NCI-H2196 treated with DMSO at 0.1 percent for 48 hours (cell line): ENCODE measurements around the gene RPP30.
A peak's percentile ranks its signal among the peaks of the same experiment; 100 is the strongest.

ENCODE experiments used
- DNase-seq: peaks from one replicate; lab custom pipeline; 2025; ENCODE audit not compliant: unreplicated experiment; lab: John Stamatoyannopoulos, UW

Gene RPP30

DNA sequence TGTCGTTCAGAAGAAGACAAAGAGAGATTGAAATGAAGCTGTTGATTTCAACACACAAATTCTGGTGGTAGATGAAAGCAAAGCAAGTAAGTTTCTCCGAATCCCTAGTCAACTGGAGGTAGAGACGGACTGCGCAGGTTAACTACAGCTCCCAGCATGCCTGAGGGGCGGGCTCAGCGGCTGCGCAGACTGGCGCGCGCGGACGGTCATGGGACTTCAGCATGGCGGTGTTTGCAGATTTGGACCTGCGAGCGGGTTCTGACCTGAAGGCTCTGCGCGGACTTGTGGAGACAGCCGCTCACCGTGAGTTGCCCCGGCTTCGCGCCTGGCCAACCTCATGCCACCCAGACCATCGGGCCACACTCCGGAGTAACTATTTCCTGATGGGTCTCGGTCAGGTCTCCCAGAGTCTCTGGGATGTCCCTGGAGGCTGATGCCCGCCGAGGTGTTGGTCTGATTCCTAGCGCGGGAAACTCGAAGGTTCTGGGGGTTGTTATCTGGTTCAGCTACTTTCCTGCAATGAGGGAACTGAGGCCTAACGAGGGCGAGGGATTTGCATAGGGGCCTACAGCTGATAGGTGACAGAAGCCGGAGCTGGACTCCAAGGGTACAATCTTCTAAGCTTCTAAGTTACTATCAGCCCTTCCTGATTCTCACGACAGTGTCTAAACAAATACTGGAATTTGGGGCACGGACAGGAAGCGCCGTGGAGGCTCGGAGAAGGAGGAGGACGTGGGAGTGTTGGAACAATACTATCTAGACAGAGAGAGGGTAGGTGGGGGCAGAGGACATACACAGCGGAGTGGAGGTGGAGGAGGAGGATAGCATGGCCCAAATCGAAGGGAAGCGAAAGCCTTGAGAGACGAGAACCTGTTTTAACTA lies at the start of gene RPP30:
TSS of gene RPP30 (plus strand) at position 209 of the 882 bp plus-strand sequence. CDS start at position 222, 13 bp downstream.
- DNase-seq = peak; percentile 14

DNA sequence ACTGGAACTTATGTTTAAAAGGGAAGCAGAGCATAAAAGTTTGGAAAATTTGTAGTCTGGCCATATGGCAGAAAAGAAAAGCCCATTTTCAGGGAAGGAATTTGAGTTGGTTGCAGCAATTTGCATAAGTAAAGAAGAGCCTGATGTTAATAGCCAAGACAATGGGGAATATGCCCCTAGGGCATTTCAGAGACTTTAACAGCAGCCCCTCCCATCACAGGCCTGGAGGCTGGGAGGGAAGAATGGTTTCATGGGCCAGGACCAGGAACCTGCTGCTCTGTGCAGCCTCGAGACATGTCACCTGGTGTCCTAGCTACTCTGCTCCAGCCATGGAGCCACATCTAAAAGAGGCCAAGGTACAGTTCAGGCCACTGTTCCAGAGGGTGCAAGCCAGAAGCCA lies 49.3 kb upstream of the RPP30 start:
- no peak for DNase-seq

DNA sequence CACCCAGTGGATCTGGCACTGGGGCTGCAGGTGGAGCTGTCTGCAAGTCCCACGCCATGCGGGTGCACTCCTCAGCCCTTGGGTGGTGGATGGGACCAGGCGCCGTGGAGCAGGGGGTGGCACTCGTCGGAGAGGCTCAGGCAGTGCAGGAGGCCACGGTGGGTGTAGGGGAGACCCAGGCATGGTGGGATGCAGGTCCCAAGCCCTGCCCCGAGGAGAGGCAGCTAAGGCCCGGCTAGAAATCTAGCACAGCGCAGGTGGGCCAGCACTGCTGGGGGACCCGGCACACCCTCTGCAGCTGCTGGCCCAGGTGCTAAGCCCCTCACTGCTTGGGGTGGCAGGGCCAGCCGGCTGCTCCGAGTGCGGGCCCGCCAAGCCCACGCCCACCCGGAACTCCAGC lies 39.7 kb upstream of the RPP30 start:
- DNase-seq = no peak

DNA sequence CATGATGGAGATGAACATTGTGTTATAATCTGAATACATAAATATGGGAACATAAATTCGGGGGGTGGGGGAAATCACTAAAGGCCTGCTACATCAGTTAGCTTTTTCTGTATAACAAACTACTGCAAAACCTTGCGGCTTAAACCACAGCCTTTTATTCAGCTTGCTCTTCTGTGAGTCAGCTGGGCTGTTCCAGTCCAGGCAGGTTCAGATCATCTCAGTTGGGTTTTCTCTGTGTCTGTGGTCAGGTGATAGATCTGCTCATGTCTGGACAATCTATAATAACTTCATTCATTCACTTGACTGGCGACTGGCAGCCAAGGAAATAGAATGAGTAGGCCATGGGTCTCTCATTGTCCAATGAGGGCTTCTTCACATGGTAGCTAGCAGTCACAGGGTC lies 37.4 kb upstream of the RPP30 start:
- no peak for DNase-seq

DNA sequence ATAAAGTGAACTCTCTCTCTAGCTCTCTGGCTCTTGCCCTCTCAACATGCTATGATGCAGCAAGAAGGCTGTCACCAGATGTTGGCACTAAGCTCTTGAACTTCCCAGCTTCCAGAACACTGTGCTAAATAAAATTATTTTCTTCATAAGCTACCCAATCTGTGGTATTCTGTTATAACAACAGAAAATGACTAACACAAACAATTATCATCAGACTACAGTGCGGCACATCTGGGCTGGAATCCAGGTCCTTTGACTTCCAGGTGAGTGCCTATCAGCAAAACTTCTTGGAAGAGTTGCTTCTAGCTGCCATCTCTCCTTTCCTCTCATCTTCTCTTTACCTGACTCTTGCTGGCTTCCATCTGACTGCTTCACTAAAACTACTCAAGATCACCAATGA lies 34.3 kb upstream of the RPP30 start:
- DNase-seq = no peak

DNA sequence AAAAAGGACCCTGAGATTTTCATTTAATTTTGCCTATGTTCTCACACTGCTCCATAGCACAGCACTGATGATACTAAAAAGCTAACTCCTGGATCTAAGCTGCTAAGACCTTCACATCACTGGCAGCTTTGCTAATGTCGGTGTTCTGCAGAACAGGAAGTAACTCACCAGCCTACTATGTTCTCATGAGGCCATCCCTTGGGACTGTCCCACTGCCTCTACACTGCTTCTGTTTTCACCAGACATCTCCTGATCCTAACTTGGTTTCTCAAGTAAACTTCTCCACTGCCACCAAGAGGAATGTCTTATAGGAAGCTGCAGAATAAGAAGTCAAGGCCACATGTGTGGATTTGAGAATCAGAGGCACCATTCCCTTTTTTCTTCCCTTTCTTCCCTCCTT lies 29.0 kb upstream of the RPP30 start:
- DNase-seq = no peak

DNA sequence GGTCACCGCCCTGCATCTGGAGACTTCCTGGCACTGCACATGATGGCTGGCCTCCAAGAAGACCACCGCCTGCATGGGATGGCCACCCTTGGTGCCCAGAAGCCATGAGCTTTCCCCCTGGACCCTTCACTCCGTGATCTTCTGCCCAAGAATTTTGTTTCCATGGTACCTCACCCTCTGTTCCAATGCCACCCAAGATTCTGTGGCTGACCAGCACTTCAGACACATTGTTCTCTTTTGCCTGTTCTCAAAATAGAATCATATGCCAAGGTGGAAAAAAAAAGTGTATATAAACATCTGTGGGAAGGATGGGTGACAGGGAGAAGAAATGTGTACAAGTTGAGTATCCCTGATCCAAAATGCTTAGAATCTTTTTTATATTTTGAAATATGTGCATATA lies 26.0 kb upstream of the RPP30 start:
- DNase-seq = no peak

DNA sequence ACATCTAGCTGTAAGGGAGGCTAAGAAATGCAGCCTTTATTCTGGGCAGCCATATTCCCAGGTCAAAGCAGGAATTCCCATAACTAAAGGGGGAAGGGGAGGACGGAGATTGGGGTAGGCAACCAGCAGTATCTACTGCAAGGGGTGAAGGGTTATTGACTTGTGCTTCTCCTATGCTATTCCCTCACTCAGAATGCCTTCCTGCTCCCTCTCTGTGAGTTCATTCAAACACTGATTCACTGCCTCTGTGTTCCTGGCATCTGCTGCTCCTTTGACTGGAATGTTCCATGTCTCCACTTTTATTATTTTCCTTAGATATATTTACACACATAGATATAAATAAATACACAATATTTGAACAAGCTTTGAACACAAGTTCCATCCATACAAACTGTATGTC lies 25.0 kb upstream of the RPP30 start:
- DNase-seq = no peak

DNA sequence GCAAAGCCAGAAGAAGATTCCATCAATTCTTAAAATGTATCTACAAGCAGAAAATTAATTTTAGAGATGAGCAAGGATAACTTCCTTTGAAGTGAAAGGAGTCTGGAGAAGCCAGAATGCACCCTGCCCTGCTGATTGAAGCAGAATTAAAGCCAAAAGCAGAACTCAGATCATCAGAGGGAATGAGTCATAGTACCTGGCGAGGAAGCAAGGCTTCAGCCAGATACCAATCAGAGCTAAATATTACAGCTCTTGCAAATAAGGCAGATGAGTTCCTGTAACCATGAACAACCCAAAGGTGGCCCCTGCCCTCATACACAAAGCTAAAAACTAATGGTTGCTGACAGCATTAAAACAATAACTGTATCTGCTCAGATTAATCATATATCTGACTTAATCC lies 24.3 kb upstream of the RPP30 start:
- DNase-seq = no peak

DNA sequence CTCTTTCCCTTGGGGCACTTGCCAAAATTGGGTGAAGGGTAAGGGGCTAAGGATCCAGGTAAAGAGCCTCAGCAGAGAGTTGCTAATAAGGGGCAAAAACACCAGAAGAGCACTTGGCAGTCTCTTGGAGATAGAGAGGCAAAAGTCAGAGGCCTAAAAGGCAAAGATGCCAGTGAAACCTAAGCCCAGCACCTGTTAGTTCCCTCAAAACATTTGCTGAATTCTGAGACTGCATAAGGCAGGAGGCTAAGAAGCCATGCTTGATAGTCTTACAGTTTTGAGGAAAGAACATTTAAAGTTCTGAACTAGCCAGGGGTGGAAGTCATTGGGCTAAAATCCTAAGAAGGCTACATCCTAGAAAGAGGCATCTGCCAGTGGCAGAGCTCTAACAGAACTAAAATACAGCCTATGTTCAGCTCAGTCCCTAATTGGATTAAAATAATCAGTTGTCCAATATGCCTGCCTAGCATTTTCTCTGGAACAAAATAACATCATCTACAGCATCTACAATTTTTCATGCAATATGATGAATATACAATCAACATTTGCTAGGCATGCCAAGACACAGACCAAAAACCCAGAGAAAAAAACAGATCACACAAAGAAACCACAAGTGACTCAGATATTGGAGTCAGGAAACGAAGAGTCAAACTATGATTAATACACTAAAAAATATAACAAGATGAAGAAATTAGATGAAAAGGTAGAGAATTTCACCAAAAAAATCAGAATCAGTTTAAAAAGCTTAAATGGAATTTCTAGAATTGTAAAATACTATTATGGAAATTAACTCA lies 21.6 kb upstream of the RPP30 start:
- no peak for DNase-seq

DNA sequence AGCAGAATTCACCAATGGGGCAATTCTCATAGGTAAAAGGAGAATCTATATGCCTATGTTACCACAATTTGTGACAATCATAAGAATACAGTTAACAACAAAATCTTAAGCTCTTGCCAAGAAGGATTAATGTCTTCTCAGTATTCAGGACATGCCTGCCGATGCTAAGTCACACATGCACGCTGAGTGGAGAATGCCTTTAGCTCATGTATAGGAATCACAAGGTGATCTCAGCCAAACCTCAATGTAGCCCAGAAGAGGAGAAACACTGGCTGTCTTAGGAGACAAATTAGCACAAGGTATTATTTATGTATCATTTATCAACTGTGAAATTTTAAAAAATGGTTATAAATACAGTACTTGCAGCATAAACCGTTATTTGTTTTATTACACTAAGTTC lies 16.6 kb upstream of the RPP30 start:
- no peak for DNase-seq

DNA sequence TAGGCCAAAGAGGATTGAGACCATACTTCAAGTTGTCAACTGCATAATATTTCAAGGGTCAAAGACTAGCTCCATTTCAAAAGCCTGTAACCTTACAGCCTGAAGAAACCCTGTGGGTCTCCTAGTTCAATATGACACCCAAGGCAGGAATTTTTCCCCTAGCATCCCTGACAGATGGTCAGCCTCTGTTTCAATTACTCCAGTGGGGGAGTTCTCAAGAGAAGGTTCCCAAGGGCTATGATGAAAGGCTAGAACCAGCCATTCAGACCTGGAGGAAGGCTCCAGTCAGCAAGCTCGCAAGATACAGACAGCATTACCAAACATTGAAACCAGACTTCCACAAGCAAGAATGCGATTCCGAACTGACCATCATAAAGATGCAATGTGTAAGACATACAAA lies 15.5 kb upstream of the RPP30 start:
- no peak for DNase-seq

DNA sequence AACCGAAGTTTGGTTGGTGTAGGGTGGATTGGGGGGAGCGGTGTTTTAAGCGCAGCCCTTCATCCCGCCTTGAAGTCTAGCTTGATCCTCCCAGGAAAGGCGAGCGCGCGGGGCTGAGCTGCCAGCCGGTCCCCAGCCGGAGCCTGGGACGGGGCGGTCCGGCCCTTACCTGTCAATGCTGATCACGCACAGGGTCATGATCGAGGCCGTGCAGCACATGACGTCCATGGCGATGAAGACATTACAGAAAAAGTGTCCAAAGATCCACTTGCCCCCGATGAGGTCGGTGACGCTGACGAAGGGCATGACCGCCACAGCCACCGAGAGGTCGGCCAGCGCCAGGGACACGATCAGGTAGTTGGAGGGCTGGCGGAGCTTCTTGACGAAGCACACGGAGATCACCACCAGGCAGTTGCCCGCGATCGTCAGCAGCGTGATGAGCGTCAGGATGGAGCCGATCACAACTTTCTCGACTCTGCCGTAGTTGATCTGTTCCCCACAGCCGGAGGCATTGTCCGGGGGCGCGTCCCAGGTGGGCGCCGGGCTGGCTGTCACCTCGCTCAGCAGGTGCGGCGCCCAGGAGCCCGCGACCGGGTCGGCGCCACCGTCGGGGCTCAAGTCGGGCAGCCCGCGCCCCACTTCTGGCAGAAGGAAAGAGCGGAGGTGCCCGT lies 14.7 kb upstream of the RPP30 start:
- DNase-seq = no peak

DNA sequence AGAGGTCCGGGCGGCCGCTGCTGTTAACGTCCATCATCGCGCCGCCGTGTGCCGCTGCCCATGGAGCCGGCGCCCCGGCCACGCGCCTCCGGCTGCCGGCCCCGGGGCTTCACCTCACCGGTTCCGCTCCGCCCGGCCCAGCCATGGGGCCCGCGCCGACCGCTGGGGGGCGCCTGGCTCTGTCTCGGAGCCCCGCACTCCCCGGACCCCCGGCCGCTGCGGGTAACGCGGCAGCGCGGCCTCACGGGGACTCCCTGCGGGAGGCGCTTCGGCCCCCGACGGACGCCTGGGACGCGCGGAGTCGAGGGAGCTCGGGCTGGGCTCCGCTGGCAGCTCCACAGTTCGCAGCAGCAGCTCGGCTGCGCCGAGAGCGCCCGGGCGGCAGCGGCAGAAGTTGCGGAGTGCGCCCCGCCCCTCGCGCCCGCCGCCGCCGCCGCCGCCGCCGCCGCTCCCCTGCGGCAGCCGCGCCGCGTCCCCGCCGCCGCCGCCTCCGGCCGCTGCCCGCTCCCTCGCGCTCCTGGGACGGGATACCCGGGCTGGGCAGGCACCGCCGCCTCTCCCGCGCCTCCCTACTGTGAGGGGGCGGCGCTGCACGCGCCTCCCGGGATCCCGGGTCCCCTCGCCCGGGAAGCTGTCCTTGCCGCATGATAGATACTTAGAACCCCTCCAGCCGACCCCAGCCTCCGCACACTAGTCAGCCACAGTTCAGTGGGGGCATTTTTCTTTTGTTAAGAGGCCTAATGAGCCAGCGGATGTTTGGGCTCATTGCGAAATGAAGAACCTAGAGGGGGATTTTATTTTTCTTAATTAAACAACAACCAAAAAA lies 13.9 kb upstream of the RPP30 start, which contains the start of gene HTR7:
TSS of gene HTR7 (minus strand) at position 405 of the 826 bp plus-strand sequence. CDS start at position 37, 368 bp downstream.
- DNase-seq = no peak

DNA sequence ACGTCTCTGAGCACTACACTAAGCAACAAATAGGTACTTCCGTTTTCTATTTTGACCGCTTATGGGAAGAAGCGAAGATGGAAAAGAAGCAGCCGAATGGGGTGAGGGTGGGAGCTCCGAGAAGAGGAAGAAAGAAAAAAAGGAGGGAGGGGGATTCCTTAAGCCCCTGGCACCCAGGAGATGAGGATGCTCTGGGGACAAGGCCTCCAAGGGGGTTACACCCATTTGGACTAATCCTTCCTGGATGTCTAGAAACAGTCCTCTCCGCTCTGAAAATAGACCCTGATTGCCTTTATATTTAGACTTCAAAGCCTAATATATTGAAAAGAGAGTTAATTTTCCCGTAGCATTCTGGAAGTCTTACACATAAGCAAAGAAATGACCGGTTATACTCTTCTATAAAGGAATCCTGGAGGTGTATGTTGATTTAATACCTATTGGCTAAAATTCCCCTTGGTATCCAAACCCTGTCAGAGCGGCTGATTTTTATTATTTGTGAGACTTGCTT lies 13.3 kb upstream of the RPP30 start:
- no peak for DNase-seq

DNA sequence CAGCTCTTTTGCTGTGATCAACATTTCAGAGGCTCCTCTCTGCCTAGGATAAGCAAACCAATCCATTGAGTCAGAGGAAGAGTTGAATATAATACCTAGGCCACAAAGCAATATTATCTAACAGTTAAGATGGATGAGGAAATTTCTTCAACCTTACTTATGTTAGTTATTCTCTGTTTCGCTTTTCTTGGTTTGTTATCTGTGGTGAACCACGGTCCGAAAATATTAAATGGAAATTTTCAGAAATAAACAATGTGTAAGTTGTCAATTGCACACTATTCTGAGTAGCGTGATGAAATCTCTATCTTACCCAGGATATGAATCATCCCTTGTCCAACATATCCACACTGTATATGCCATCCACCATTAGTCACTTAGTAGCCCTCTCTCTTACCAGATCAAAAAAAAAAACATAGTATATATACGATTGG lies 12.4 kb upstream of the RPP30 start:
- no peak for DNase-seq

DNA sequence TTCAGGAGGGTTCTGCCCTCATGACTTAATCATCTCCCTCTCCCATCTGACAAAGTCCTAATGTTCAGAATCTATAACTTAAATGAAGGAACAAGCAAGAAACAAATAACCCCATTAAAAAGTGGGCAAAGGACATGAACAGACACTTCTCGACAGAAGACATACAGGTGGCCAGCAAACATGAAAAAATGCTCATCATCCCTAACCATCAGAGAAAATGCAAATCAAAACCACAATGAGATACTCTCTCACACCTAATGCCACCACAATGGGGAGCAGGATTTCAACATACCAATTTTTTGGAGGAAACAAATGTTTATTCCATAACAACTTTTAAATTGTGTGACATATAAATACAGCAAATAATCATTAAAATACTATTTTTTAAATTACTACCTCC lies 11.0 kb upstream of the RPP30 start:
- no peak for DNase-seq

DNA sequence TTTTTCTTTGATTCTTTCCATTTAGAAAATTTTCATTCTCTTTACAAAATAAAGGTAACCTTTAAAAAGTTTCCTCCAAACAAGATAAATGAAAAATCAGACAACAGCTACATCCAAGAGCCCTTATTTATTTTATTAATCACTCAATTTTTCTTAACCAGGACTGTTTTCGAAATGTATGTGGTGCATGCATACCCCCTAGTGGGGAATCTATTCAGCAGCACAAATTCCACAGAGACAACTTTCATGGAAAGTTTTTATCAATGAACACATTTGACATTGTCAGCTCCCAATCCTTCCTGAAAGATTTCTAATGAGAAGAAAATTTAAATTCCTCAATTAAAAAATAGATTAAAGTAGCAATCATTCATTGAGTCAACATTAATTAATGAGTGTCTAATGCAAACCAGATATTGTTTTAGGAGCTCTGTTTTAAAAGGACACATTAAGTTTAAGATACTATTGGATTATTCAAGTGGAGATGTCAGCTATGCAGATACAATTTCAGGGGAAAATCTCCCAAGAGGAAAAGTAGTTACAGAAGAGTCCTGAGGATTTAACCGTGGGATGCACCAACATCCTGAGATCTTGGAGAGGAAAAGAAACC lies 8.8 kb upstream of the RPP30 start:
- DNase-seq = no peak

DNA sequence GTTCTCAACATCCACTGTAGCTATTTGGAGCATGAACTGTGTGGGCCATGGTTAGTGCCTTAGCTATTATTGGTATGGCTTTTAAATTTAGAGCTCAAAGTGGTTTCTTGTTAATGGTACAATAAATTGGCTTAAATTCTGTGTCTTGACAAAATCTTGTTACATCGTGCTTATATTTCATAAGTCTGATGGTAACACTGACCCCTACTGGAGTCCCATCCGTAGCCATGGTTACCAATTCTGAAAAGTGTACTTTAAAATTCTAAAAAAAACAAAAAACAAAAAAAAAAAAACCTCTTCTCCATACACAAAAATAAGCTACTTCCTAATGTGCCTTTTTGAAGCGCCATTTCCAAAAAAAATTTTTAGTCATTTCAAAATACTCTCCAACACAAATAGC lies 6.4 kb upstream of the RPP30 start:
- no peak for DNase-seq

DNA sequence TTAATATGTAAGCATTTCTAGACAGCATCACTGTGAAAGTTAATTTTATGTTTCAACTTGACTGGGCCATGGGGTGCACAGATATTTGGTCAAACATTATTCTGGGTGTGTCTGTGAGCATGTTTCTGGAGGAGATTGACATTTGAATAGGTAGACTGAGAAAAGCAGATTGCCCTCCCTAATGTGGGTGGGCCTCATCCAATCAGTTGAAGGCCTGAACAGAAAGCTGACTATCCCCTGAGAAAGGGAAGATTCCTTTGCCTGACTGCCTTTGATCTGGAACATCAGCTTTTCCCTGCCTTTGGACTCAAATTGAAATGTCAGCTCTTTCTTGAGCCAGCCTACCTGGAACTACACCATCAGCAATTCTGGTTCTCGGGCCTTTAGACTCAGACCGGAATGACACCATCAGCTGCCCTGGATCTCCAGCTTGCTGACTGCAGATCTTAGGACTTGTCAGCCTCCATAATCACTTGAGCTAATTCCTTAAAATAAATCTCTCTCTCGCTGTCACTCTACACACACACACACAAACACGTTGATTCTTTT lies 5.7 kb upstream of the RPP30 start:
- no peak for DNase-seq
